GM12872 (cell line): ENCODE measurements around the gene ENTPD8.

Experiments
- CTCF ChIP-seq: IDR thresholded peaks from 3 replicates; pipeline ENCODE4 v1.5.1; 2011; ENCODE audit warnings: low read depth, mild to moderate bottlenecking, low read length, moderate library complexity; ENCODE audit not compliant: insufficient read depth

The ENTPD8 gene

GRCh38 chr9:137459152-137459600, 18.0 kb upstream of the ENTPD8 start, which contains the start of gene NSMF:
NSMF (minus strand) TSS chr9:137459334; CDS start chr9:137459102, 232 bp downstream.
- no peak for TF ChIP-seq CTCF

- no peak for TF ChIP-seq CTCF
Measured at GRCh38 chr9:137458194-137459151, 17.3 kb upstream of the ENTPD8 start.

GRCh38 chr9:137457406-137458193, 16.4 kb upstream of the ENTPD8 start:
- TF ChIP-seq CTCF = no peak

GRCh38 chr9:137456864-137457405, 15.8 kb upstream of the ENTPD8 start:
- TF ChIP-seq CTCF = no peak

- no peak for TF ChIP-seq CTCF
Measured at GRCh38 chr9:137456061-137456863, 15.1 kb upstream of the ENTPD8 start.

- no peak for TF ChIP-seq CTCF
Measured at GRCh38 chr9:137455359-137455991, 14.3 kb upstream of the ENTPD8 start.
